Inferior parietal cortex (tissue), 1 donor: ENCODE results near the gene CBLN3.
"Not testable (repeated sequence)": the region's sequence is repeated elsewhere in the genome, so short reads cannot be mapped to it uniquely, and the experiment has no call there.

Experiments
- DNase-seq: peaks from one replicate; pipeline ENCODE4 v3.0.0-alpha.2; 2016; ENCODE audit errors: extremely low spot score

CBLN3 gene

GRCh38 chr14:24429395-24430142 lies at the start of gene CBLN3, which contains the start of gene KHNYN:
Gene CBLN3, minus strand, starts transcription at chr14:24429668. Its CDS starts 614 bp downstream, at chr14:24429054.
Gene KHNYN, plus strand, starts transcription at chr14:24429954. Its CDS starts 777 bp downstream, at chr14:24430731.
- DNase-seq, result peak; percentile 74

- DNase-seq, result no peak
Observed at GRCh38 chr14:24475261-24475660, 45.8 kb upstream of the CBLN3 start.

- DNase-seq, result no peak
Observed at GRCh38 chr14:24473211-24473610, 43.7 kb upstream of the CBLN3 start.

- DNase-seq, result not testable (repeated sequence)
Observed at GRCh38 chr14:24470450-24470849, 41.0 kb upstream of the CBLN3 start.

GRCh38 chr14:24465805-24466204 lies 36.3 kb upstream of the CBLN3 start:
- DNase-seq, result no peak

GRCh38 chr14:24465368-24465767 lies 35.9 kb upstream of the CBLN3 start:
- DNase-seq, result no peak

GRCh38 chr14:24463884-24464785 lies 34.7 kb upstream of the CBLN3 start:
- no peak for DNase-seq

- DNase-seq, result no peak
Observed at GRCh38 chr14:24463017-24463883, 33.8 kb upstream of the CBLN3 start.

- DNase-seq, result no peak
Observed at GRCh38 chr14:24461336-24461735, 31.9 kb upstream of the CBLN3 start.

GRCh38 chr14:24459331-24459730 lies 29.9 kb upstream of the CBLN3 start:
- no peak for DNase-seq

GRCh38 chr14:24458736-24459135 lies 29.3 kb upstream of the CBLN3 start:
- DNase-seq, result no peak

- no peak for DNase-seq
Observed at GRCh38 chr14:24456980-24457379, 27.5 kb upstream of the CBLN3 start.

GRCh38 chr14:24450828-24451227 lies 21.4 kb upstream of the CBLN3 start:
- not testable (repeated sequence) for DNase-seq

GRCh38 chr14:24443053-24443665 lies 13.7 kb upstream of the CBLN3 start:
- no peak for DNase-seq

- DNase-seq, result peak; percentile 100
Observed at GRCh38 chr14:24442240-24443052, 13.0 kb upstream of the CBLN3 start, which contains the start of gene SDR39U1. Gene SDR39U1, minus strand, starts transcription at chr14:24442776. Its CDS starts 7 bp downstream, at chr14:24442769.

GRCh38 chr14:24441904-24442239 lies 12.4 kb upstream of the CBLN3 start:
- DNase-seq, result no peak

GRCh38 chr14:24441485-24441884 lies 12.0 kb upstream of the CBLN3 start:
- no peak for DNase-seq

GRCh38 chr14:24440606-24441399 lies 11.3 kb upstream of the CBLN3 start:
- DNase-seq, result no peak

- DNase-seq, result no peak
Observed at GRCh38 chr14:24439830-24440605, 10.6 kb upstream of the CBLN3 start.
